GM19239 (cell line): ENCODE results near the gene MYO7B.

ENCODE experiments used
- DNase-seq: peaks from one replicate; pipeline ENCODE4 v3.0.0; 2011; ENCODE audit warnings: low spot score; ENCODE audit not compliant: insufficient read length
- FAIRE-seq: peaks from 2 replicates; lab custom pipeline; 2011; peaks lifted over from hg19 to GRCh38; lab: Jason Lieb, UNC

Gene MYO7B

DNA sequence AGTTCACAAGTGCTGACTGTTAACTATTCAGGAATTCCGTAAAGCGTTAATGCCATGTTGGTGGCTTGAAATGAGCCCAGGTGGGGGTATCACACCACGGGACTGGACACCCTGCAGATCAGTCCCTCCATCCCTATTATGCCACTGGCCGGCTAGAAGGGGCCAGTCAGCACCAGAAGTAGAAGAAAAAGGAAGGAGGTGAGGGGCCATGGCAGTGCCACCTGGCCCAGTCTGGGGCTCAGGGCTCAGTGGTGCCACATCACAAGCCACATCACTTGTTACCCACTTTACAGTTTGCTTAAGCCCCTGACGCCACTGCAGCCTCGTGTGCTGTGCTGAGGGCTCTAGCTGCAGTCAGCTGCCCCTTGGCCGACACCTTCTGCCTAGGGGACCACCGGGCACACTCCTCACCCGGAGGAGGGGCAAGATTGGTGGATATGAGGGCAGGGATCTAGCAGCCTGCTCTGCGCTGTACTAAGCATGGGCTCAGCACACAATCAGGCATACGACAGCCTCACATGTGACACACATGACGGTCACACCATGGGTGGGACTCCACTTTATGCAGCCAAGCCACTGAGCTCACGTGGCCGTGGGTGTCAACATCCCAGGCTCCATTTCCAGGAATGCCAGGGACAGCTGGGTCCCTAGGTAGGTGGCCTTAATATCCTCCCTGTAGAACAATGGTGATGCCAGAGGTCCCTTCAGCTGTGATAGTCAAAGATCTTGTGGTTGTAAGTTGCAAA is 136.2 kb downstream of the MYO7B start:
- DNase-seq (no peak), FAIRE-seq (no peak)

DNA sequence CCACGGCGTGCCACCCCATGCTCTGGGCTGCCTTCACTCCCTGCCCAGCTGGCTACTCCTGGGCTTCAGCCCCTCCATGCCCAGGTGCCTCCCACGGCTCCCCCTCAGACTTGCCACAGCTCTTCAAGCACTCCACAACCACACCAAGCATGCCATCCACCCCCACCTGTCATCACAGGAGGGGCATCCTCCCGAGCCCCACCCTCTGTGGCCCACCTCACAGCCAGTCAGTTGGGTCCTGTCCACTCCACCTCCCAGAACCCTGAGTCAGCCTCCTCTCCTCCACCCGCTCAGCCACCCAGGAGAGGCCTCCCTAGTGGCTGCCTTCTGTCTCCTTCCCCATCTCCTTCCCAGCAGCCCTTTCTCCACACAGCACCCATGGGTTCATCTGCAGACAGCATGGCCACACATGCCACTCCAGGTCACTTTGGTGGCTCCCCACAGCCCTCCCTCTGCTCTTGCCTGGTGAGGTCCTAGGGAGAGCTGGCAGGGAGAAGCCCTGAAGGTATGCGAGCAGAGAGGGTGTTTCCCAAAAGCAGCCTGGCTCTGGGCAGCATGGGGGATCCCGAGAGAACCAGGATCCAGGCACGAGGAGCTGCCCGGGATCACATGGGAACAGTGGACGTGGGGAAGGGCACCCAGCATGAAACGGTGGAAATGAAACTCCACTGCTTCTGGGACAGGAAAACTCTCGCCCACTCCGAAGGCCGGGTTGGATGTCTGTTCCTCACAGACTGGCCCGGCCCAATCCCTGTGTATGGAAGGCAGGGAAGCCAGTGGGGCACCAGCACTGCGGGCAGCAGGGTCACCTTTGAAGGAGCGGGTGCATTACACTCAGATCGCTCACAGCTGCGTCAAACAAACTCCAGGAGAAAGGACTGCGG is 137.1 kb downstream of the MYO7B start:
- DNase-seq: no peak
- FAIRE-seq: no peak

DNA sequence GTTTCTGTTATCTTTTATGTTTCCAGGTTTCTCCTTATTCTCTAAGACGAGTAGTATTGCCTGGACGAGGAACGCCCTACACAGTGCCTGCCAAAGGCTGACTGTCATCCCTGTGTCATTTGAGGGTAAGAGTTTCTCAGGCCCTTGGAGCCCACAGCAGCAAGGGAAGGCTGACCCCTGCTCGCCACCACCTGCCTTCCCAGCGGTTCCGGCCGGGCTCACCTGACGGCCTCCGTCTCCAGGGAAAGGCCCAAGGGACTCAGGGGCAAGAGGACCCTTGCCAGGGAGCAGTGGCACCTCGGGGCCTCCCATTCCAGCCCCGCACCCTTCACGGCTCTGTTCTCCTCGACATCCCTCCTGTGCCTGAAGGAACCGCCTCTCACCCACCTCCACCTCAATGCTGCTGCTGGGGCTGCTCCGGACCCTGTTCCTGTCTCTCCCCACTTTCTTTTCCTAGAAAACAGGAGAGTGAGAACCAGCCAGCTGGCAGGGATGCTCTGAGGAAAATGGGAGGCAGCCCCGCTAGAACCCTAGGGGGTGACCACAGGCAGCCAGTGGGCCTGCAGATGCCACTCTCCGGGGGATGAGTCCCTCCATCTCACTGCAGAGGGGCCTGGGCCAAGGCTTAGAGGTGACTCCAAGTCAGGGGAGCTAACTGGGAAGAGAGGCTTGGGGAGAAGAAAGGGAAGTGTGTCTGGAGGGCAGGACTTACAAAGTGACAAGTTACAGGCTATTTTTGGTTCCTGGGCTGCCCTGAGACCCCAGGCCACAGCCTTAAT is 138.0 kb downstream of the MYO7B start:
- FAIRE-seq (no peak), DNase-seq (no peak)

DNA sequence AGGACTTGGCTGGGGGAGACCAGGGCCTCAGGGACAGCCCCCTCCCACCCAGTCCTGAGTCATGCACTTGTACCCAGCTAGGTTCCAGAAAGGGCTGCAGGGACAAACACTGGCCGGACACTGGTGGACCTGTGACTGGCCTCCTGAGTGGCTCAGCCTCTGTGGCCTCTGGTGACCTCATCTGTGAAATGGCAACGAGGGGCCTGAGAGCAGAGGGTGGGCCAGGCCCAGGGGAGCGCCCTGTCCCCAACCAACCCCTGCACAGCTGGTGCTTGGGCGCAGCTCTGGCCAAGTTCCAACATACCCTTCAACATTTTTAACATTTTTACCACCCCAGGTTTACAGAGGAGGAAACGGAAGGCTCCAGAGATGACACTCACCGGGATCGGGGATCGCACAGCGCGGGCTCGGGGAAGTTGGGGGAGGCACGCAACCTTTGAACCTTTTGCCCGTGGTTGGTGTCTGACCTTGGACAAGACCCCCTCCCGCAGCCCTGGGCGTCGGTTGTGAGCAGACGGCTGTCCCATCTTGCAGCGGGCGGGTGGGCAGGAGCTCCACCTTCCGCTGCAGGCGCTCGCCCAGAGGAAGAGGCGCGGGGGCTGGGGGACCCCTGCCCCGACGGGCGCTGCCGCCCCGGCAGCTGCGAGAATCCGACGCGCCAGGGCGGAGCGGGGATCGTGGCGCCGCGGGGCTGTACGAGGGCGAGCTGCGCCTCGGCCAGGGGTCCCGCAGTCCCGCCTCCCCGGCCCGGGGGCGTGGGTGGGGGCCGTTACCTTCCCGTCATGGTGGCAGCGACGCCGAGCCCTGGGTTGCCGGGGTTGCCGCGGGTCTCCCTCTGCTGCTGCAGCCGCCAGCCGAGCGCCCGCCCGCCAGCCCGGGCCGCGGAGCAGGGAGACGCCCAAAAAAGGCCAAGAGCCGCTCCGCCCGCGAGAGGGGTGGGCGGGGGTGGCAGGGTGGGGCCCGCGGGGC is 139.0 kb downstream of the MYO7B start:
- FAIRE-seq: no peak
- no peak for DNase-seq

GRCh38 chr2:127675331-127676261 is 140.1 kb downstream of the MYO7B start, which contains the start of gene LIMS2:
Gene LIMS2, minus strand, starts transcription at chr2:127675530. Its CDS starts 506 bp downstream, at chr2:127675024.
- FAIRE-seq (peak; percentile 60), DNase-seq (no peak)

GRCh38 chr2:127676906-127677305 is 141.4 kb downstream of the MYO7B start:
- no peak for DNase-seq
- no peak for FAIRE-seq

- no peak for DNase-seq
Observed at GRCh38 chr2:127678531-127678930, 143.0 kb downstream of the MYO7B start.

GRCh38 chr2:127678991-127679390 is 143.5 kb downstream of the MYO7B start:
- DNase-seq (no peak), FAIRE-seq (no peak)

More at GRCh38 chr2:127678531-127678930, 143.0 kb downstream of the MYO7B start:
- no peak for FAIRE-seq

DNA sequence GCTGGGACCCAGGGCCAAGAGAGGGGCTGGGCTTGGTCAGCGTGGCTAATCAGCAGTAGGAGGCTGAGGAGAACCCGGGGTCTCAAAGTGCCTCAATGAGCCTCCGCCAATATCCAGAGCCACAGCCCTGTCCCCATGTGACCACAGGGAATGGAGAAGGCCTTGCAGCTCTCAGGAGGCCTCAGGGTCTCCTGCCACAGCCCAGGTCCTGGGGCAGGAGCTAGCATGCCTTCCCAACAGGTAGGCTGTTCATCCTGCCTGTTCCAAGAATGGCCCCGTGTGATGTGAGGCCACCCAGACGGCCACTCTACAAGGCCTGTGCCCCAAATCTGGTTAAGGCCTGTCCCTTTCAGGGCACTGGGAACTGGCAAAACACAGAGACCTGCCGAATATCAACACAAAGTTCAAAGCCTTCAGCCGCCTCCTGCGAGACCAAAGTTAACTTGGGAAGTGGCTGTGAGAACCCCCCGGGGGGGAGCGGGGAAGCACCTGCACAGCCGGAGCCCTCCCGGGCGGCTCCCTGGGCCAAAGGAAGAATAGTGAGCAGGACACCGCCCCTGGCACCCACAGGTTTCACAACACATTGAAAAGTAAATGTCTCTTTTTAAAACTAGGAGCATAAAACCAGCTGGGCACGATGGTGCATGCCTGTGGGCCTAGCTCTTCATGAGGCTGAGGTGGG is 144.3 kb downstream of the MYO7B start:
- FAIRE-seq: no peak
- no peak for DNase-seq

DNA sequence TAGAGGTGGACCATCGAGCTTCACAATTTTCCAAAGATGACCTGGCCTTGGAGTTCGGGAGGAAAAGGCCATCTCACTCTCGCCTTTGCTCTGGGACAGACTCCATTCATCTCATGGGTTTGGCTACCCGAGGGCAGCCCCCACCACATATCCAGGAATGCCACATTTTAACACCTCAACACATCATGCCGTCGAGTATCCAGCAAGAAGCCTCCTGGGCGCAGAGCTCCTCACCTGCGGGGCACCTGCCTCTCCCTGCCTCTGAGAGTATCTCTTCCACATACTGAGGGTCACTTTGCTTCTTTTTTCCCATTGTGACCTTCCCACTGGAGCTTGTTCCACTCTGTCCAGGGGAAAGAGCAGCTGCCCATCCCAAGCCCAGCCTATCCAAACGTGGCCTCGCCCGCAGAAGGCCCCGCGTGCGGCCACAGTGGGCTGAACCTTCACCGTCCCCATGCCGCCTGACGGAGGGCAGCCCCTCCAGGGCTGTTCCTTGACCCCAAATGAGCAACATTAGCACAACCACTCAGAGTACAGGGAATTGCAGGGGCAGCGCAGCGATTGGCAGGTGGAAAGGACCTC is 145.3 kb downstream of the MYO7B start:
- DNase-seq: no peak
- FAIRE-seq: no peak

DNA sequence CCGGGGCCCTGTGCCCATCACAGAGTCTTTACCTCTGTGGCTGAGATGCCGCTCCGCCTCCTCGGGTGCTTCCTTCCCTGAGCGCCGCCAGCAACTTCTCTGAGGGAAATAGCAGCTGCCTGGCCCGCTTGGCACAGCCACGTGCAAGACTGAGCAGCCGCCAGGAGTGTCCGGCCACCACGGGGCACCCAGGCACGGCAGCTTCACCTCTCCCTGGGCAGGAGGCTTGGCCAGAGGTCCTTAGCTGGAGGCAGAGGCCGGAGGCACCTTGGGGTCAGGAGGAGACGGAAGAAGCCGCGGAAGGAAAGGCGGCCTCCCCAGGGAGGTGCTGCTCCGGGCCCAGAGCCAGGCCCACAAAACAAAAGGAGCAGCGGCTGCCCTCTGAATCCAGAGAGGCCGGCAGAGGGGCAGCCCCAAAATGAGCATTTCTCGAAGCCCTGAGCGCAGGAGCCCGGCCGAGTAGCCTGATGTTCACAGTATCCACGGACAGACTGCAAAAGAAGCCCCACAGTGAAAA is 145.9 kb downstream of the MYO7B start:
- DNase-seq: no peak
- FAIRE-seq: no peak

GRCh38 chr2:127681976-127682857 is 146.7 kb downstream of the MYO7B start:
- FAIRE-seq (no peak), DNase-seq (no peak)

- FAIRE-seq: no peak
- DNase-seq: no peak
Observed at GRCh38 chr2:127683056-127683455, 147.6 kb downstream of the MYO7B start.

DNA sequence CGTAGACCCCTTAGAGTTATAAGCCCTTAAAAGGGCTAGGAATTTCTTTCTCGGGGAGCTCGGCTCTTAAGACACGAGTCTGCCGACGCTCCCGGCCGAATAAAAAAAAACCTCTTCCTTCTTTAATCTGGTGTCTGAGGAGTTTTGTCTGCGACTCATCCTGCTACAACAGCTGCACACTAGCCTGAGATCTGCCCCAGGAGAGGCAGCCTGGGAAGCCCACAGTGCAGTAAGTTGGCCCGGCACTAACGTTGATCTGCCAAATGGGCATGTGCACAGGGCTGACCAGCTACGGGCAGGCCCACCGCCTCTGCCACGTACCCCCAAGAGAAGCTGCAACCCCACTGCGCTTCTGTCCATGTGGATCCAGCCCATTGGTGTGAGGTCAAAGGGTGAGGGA is 148.3 kb downstream of the MYO7B start:
- FAIRE-seq (no peak), DNase-seq (no peak)

GRCh38 chr2:127685410-127686080 is 150.1 kb downstream of the MYO7B start:
- no peak for FAIRE-seq
- no peak for DNase-seq
